BLaER1 (cell line): ENCODE data around the gene SMIM45.
A peak's percentile ranks its signal among the peaks of the same experiment; 100 is the strongest.

Experiments
- H3K27ac ChIP-seq: shearing (Covaris generic); formaldehyde crosslinking; 2 replicates; pipeline ENCODE4 v1.8.1; 2022
- H3K27me3 ChIP-seq: shearing (Covaris generic); formaldehyde crosslinking; 2 replicates; pipeline ENCODE4 v1.8.1; 2022
- H3K36me3 ChIP-seq: shearing (Covaris generic); formaldehyde crosslinking; 2 replicates; pipeline ENCODE4 v1.8.1; 2022
- H3K4me1 ChIP-seq: shearing (Covaris generic); formaldehyde crosslinking; 2 replicates; pipeline ENCODE4 v1.8.1; 2022
- H3K4me2 ChIP-seq: shearing (Covaris generic); formaldehyde crosslinking; 2 replicates; pipeline ENCODE4 v1.8.1; 2022
- H3K4me3 ChIP-seq: shearing (Covaris generic); formaldehyde crosslinking; 2 replicates; pipeline ENCODE4 v1.8.1; 2022
- H3K9ac ChIP-seq: shearing (Covaris generic); formaldehyde crosslinking; 2 replicates; pipeline ENCODE4 v1.8.1; 2022
- H3K9me3 ChIP-seq: shearing (Covaris generic); formaldehyde crosslinking; 2 replicates; pipeline ENCODE4 v1.8.1; 2022
- H4K20me1 ChIP-seq: shearing (Covaris generic); formaldehyde crosslinking; 2 replicates; pipeline ENCODE4 v1.8.1; 2022
- Cebpa-rat ChIP-seq: shearing (Covaris generic); IDR thresholded peaks from 2 replicates; pipeline ENCODE4 v1.8.1; 2022

The SMIM45 gene

DNA sequence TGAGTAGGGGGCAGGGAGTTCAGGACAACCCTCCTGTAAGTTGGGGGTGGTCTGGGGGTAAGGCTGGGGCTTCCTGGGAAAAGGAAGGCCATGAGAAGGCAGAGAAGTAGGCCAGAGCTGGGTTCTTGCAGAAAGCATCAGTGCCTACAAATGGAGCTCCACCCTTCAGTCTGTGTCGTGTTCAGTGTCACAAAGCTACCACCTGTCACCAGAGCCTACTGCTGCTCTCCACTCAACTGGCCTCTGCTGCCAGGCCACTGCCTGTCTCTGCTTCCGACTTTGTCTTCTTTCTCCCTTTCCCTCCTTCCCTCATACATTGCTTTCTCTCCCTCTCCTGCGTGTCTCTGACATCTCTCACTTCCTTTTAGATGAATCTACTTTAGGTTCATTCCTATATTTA is 43.3 kb downstream of the SMIM45 start:
- H3K4me3 ChIP-seq = no peak overlapping the region
- no peak overlapping the region for H3K27ac ChIP-seq
- peaks cover 48% of the 10 kb centered on the region for H3K36me3 ChIP-seq
- H3K9me3 ChIP-seq = peaks cover 5% of the 10 kb centered on the region
- TF ChIP-seq Cebpa-rat = no peak
- no peaks in the 10 kb centered on the region for H3K27me3 ChIP-seq
- no peaks in the 10 kb centered on the region for H4K20me1 ChIP-seq
- H3K9ac ChIP-seq = no peak overlapping the region
- no peak overlapping the region for H3K4me2 ChIP-seq
- H3K4me1 ChIP-seq = no peaks in the 10 kb centered on the region

DNA sequence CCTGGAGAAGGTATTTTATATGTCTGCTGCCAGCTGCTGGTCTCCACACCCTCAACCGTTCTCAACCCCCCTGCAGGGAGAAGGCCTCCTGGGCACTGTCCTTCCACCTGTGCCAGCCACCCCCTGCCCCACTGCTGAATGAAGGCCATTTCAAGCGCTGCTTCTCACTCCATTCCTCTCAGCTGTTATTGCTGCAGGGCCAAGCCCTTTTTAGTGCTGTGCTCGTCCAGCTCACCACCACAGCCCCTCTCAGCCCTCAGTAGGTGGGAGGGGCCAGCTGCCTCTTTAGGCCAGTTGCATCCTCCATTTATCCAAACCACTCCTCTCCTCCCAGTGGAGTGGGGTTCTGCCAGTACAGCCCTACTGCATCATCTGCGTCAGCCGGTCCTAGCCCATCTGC is 44.9 kb downstream of the SMIM45 start:
- Histone ChIP-seq H3K9me3 (peaks cover 5% of the 10 kb centered on the region), H3K27me3 (no peaks in the 10 kb centered on the region), H3K27ac (no peak overlapping the region), H3K4me1 (no peaks in the 10 kb centered on the region), H3K9ac (no peak overlapping the region), H3K4me3 (no peak overlapping the region), H3K4me2 (no peak overlapping the region), H3K36me3 (peaks cover 37% of the 10 kb centered on the region), H4K20me1 (no peaks in the 10 kb centered on the region)
- no peak for TF ChIP-seq Cebpa-rat

DNA sequence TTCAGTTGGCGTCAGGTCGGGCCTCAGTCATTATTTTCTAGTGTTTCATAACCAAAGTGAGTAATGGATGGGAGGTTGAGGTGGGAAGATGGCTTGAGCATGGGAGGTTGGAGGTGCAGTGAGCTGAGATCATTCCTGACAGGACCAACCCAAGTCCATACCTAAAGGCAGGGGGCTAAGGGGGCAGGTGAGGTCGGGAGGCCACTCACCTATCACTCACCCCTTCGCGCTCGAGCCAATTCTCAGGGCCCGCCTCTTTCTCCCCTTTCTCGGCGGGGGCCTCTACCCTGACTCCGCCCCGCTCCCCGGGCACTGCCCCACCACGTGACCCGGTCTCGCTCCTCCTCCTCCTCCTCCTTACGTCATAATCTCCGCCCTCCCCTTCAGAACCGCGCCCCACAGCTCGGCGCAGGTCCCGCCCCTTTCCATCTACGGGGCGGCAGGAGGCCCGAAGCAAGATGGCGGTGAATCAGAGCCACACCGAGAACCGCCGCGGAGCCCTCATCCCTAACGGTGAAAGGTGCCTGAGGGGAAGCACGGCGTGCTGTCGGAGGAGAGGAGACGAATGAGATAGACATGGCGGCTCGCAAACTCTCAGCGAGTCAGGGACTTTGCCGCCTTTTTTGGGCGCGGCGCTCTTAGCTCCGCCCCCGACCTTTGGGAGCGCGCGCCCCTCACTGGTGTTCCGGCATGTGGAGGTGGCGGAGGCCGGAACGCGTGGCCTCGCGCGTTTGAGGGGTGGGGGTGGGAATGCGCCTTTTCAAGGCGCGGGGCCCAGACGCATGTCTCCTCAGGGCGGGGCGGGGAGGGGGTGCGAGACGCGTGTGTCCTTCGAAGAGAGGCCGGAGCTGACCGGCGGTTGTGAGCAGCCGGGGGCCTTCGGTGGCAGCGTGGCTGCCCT is 46.7 kb downstream of the SMIM45 start, which contains the start of gene WBP2NL:
Gene WBP2NL, plus strand, starts transcription at position 428 of the 901 bp plus-strand sequence. Its CDS starts 31 bp downstream, at position 459.
- H3K9ac ChIP-seq = no peak within 1 kb of the TSS

DNA sequence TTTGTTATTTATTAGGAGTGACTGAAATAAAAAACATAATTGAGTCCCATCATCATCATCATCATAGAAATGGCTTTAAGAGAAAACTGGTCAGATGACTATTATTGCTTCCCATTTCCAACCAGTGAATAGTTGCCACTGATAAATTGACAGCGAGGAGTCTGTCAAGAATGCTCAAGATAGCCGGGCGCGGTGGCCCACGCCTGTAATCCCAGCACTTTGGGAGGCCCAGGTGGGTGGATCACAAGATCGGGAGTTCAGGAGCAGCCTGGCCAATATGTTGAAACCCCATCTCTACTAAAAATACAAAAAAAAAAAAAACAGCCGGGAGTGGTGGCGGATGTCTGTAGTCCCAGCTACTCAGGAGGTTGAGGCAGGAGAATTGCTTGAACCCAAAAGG is 48.5 kb downstream of the SMIM45 start:
- no peak overlapping the region for H3K27ac ChIP-seq
- no peaks in the 10 kb centered on the region for H3K4me1 ChIP-seq
- no peaks in the 10 kb centered on the region for H4K20me1 ChIP-seq
- H3K4me2 ChIP-seq = no peak overlapping the region
- no peak overlapping the region for H3K9ac ChIP-seq
- H3K9me3 ChIP-seq = peaks cover 6% of the 10 kb centered on the region
- H3K4me3 ChIP-seq = no peak overlapping the region
- peaks cover 10% of the 10 kb centered on the region; the same call in 1 of the 2 replicates for H3K36me3 ChIP-seq
- TF ChIP-seq Cebpa-rat = no peak
- no peaks in the 10 kb centered on the region for H3K27me3 ChIP-seq

More for the DNA sequence above, 46.7 kb downstream of the SMIM45 start, which contains the start of gene WBP2NL:
- peak within 1 kb of the TSS; percentile 53 for H3K4me3 ChIP-seq
- no peaks in the 10 kb centered on the region for H3K27me3 ChIP-seq
- H3K9me3 ChIP-seq = peaks cover 5% of the 10 kb centered on the region
- no peaks in the 10 kb centered on the region for H4K20me1 ChIP-seq
- no peaks in the 10 kb centered on the region for H3K4me1 ChIP-seq
- peak within 1 kb of the TSS; percentile 42 for H3K4me2 ChIP-seq
- no peak for TF ChIP-seq Cebpa-rat
- H3K27ac ChIP-seq = no peak within 1 kb of the TSS
- H3K36me3 ChIP-seq = peaks cover 26% of the 10 kb centered on the region

DNA sequence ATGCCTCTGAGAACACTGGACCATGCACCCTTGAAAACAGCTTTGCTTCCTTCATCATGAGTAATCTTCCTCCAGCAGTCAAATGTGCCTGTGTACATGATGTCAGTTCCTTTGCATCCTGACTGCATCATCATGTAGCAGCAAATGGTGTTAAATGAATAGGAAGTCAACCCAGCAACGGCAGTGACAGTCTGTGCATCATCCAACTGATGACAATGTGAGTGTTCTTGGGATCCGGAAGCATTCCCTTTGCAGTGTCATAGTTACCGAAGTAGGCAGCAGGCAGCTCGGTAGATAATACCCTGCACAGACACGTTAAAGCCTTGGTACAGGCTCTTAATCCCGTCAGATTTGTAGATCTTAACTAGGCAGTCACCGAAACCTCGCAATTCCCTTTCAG is 49.2 kb downstream of the SMIM45 start:
- H4K20me1 ChIP-seq = no peaks in the 10 kb centered on the region

DNA sequence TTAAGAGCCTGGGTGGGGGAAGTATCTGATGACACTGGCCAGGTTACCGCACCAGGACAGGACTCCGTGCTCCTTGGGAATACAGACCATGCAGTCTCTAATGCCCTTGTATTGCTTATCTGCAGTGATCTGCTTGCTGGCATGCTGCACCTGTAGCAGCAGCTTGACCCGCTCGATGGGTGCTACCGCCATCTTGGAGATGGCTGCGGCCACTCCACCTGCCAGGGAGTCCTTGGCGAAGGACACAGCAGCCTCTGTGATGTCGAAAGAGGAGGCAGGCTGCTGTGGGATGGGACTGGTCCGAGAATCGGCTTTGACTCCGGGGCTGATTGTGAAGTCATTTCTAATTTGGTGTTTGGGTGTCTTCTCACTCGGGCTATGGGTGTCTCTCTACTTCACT is 49.8 kb downstream of the SMIM45 start:
- Histone ChIP-seq H4K20me1 (no peaks in the 10 kb centered on the region), H3K4me3 (no peak overlapping the region), H3K36me3 (peaks cover 7% of the 10 kb centered on the region; the same call in 1 of the 2 replicates), H3K4me1 (no peaks in the 10 kb centered on the region), H3K27ac (no peak overlapping the region), H3K27me3 (no peaks in the 10 kb centered on the region), H3K4me2 (no peak overlapping the region), H3K9ac (no peak overlapping the region), H3K9me3 (peaks cover 12% of the 10 kb centered on the region)
- no peak for TF ChIP-seq Cebpa-rat

More for the DNA sequence above, 49.2 kb downstream of the SMIM45 start:
- Histone ChIP-seq H3K4me1 (no peaks in the 10 kb centered on the region), H3K36me3 (peaks cover 10% of the 10 kb centered on the region; the same call in 1 of the 2 replicates), H3K9me3 (peaks cover 12% of the 10 kb centered on the region), H3K9ac (no peak overlapping the region), H3K27ac (no peak overlapping the region), H3K27me3 (no peaks in the 10 kb centered on the region), H3K4me2 (no peak overlapping the region), H3K4me3 (no peak overlapping the region)
- no peak for TF ChIP-seq Cebpa-rat

DNA sequence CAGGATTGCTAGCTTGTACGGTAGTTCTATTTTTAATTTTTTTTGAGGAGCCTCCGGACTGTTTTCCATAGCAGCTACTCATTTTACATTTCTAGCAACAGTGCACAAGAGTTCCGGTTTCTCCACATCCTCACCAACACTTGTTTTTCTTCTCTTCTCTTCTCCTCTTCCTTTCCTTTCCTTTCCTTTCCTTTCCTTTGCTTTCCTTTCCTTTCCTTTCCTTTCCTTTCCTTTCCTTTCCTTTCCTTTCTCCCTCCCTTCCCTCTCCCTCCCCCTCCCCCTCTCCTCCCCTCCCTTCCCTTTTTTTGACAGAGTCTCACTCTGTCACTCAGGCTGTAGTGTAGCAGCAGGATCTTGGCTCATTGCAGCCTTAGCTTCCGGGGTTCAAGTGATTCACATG is 56.0 kb downstream of the SMIM45 start:
- H4K20me1 ChIP-seq = no peaks in the 10 kb centered on the region
- peaks cover 41% of the 10 kb centered on the region for H3K9me3 ChIP-seq
- H3K27ac ChIP-seq = no peak overlapping the region
- TF ChIP-seq Cebpa-rat = no peak
- no peaks in the 10 kb centered on the region for H3K4me1 ChIP-seq
- H3K27me3 ChIP-seq = no peaks in the 10 kb centered on the region
- H3K4me3 ChIP-seq = no peak overlapping the region
- H3K9ac ChIP-seq = no peak overlapping the region
- no peak overlapping the region for H3K4me2 ChIP-seq
- no peaks in the 10 kb centered on the region for H3K36me3 ChIP-seq
